AG09309 (cell line): ENCODE data around the gene PLA2G2E.
A peak's percentile ranks its signal among the peaks of the same experiment; 100 is the strongest.
"Not testable (repeated sequence)": the region's sequence is repeated elsewhere in the genome, so short reads cannot be mapped to it uniquely, and the experiment has no call there.

Experiments
- DNase-seq: peaks from one replicate; pipeline ENCODE4 v3.0.0-alpha.2; 2010; ENCODE audit warnings: low read depth
- H3K4me3 ChIP-seq: 2 replicates; pipeline ENCODE4 v1.5.1; 2011; ENCODE audit warnings: mild to moderate bottlenecking, low read depth, low read length, moderate library complexity; ENCODE audit not compliant: control insufficient read depth
- TF ChIP-seq, protein P1 (sequence below): IDR thresholded peaks from 2 replicates; pipeline ENCODE4 v1.5.1; 2011; ENCODE audit warnings: mild to moderate bottlenecking, low read depth, low read length, inconsistent platforms; ENCODE audit not compliant: insufficient read depth, control insufficient read depth; ENCODE audit errors: missing control alignments

The PLA2G2E gene

DNA sequence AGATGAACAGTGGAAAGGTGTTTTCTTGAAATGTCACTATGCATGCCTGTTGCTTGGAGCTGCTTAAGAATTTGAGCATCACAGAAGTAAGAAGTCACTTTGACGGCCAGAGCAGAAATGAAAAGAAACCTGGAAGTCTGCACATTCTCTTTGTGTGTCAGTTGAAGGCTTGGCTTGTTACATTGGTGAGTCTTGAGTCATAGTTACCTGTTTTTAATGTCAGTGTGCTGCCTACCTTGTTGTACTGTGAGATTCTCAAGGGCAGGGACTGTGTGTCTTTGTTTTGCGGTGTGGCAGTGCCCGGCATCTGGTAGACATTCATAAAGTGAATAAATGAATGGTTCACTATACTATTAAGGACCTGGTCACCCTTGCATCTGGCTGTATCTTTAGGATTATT, 31.3 kb downstream of the PLA2G2E start:
- DNase-seq, result no peak
- no peak overlapping the region for H3K4me3 ChIP-seq
- TF ChIP-seq, protein P1, sequence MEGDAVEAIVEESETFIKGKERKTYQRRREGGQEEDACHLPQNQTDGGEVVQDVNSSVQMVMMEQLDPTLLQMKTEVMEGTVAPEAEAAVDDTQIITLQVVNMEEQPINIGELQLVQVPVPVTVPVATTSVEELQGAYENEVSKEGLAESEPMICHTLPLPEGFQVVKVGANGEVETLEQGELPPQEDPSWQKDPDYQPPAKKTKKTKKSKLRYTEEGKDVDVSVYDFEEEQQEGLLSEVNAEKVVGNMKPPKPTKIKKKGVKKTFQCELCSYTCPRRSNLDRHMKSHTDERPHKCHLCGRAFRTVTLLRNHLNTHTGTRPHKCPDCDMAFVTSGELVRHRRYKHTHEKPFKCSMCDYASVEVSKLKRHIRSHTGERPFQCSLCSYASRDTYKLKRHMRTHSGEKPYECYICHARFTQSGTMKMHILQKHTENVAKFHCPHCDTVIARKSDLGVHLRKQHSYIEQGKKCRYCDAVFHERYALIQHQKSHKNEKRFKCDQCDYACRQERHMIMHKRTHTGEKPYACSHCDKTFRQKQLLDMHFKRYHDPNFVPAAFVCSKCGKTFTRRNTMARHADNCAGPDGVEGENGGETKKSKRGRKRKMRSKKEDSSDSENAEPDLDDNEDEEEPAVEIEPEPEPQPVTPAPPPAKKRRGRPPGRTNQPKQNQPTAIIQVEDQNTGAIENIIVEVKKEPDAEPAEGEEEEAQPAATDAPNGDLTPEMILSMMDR, result no peak

DNA sequence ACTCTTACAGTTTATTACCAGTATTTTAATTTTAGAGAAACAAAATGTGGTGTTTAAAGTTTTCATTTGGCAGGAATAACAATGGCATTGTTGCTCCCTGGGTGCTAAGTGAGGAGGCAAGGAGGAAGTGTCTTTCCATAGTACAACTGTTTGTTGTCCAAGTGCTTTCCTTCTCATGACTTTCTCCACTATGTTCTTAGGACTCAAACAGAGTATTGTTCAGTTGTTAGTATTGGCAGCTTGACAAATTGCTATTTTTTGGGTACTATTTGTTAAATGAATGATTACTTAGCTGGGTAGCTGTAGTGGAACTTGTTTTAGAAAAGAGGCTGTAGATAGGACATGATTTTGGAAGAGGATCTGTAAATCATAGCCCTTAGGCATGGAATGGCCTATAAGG, 33.8 kb downstream of the PLA2G2E start:
- H3K4me3 ChIP-seq, result no peak overlapping the region
- TF ChIP-seq, protein P1, result no peak
- DNase-seq, result no peak

DNA sequence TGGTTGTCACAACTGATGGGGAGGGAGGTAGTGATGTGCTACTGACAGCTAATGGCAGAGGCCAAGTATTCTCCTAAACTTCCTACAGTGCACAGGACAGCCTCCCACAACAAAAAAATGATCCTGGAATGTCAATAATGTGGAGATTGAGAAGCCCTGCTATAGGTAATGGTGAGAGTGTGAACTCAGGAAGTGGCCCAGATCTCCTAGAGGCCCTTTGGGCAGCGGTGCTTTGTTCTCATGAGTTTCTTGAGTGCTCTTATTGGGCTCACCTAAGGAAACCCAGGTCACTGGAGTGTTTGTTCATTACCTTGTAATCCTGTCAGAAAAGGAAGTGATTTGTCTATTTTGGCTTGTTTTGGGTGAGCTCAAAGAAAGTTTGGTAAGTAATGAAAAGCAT, 35.3 kb downstream of the PLA2G2E start:
- TF ChIP-seq, protein P1, result no peak
- DNase-seq, result no peak
- no peak overlapping the region for H3K4me3 ChIP-seq

DNA sequence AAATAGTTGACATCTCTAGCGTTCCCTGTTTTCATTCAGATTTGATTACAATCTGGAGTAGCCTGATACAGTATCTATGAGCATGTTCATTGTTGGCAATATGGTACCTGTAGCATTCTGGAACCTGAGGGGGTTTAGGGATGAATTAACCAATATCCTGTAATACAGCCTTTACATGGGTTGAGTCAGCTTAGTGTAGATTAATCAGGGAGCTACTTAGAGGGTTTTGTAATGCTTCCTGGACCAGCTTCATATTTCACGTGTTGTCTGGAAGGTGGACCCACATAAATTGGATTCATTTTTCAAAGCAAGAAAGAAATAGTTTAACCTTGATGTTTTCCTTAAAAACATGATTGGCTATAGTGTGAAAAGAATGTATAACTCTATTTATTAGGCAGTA, 37.6 kb downstream of the PLA2G2E start:
- TF ChIP-seq, protein P1, result no peak
- no peak for DNase-seq
- no peak overlapping the region for H3K4me3 ChIP-seq

DNA sequence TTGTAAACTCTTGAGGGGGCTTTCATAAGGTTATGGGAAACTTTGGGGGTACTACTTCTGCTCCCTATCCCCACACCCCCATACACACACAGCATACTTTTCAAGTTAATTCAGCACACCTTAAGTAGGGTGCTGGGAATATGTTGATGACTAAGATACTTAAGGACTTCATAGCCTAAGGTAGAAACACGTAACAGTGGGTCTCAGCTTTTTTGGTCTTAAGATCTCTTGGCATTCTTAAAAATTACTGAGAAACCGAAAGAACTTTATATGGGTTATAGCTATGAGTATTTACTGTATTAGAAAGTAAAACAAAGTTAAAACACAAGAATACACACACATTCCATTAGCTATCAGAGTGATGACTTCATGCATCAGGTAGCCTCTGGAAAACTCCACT, 39.1 kb downstream of the PLA2G2E start:
- TF ChIP-seq, protein P1, result no peak
- no peak overlapping the region for H3K4me3 ChIP-seq
- no peak for DNase-seq

DNA sequence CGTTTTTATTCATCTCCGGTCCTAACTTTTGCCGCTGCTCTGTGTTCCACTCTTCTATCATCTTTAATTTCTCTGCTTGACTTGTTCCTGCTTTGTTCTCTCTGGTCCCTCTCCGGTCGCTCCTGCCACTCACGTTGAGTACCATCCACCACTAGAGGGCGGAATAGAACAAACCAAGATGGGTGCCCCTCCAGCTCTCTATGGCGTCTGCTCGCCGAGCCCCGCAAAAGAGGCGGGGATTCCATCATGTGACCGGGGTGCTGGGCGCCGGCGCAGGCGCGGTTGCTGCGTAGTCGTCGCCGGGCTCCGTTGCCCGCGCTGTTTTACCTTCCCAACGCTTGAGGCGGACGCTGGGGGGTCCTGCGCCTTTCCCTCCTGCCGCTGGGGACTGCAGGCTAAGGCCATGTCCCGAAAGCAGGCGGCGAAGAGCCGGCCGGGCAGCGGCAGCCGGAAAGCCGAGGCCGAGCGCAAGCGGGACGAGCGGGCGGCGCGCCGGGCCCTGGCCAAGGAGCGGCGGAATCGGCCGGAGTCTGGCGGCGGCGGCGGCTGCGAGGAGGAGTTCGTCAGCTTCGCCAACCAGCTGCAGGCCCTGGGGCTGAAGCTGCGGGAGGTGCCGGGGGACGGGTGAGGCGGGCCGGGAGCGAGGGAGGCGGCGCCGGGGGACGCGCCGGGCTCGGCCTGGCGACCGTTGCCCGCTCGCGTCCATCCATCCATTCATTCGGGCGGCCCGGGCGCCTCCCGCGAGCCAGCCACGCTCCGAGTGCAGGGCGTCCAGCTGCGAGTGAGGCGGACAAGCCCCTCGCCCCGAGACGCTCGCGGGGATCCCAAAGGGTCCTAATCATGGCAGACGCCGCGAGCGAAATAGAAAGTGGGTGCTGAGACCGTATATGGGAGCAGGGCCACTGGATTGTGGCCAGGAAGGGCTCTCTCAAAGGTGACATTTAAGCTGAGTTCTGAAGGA, 41.0 kb downstream of the PLA2G2E start, which contains the start of gene OTUD3:
Gene OTUD3, plus strand, starts transcription at position 285 of the 961 bp plus-strand sequence. Its CDS starts 119 bp downstream, at position 404.
- peak; percentile 84 for DNase-seq
- H3K4me3 ChIP-seq, result peak within 1 kb of the TSS; percentile 81
- TF ChIP-seq, protein P1, result peak; percentile 88

DNA sequence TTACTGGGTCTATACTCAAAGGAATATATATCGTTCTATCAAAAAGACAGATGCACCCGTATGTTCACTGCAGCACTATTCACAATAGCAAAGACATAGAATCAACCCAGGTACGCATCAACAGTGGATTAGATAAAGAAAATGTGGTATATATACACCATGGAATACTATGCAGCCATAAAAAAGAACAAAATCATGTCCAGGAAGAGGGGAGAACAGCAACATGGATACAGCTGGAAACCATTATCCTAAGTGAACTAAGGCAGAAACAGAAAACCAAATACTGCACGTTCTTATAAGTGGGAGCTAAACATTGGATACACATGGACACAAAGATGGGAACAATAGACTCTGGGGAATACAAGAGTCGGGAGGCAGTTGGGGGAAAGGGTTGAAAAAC, 42.6 kb downstream of the PLA2G2E start:
- not testable (repeated sequence) for H3K4me3 ChIP-seq, DNase-seq
